A549 (cell line): ENCODE results near the gene GPRIN3. TPM values are rescaled to one million over a fixed set of nuclear protein-coding genes. Genes with fewer than 3 reads are reported as not detected.
A peak's percentile ranks its signal among the peaks of the same experiment; 100 is the strongest.

ENCODE experiments used
- ATAC-seq, 2 experiments: fragments of 200-7000 bp in 1 of 2; fragments of >200 bp in 1 of 2; cut with Nextera tagmentation in 1 of 2; cut with Tn5 transposase in 1 of 2; 3 replicates each; pipeline versions ENCODE4 v1.8.0 to v1.9.1; 2018 to 2020; ENCODE audit warnings: mild to moderate bottlenecking in 1 of 2, moderate library complexity in 1 of 2
- CTCF ChIA-PET: fragments of 300-600 bp; sonication (Branson Sonifier 250); formaldehyde crosslinking; extraction: SDS; loops from one replicate; lab custom pipeline; 2021; ENCODE audit warnings: antibody characterized with exemption, inconsistent platforms; lab: Yijun Ruan, JAX
- POLR2A ChIA-PET: fragments of 350-600 bp; formaldehyde crosslinking; extraction: SDS; loops from one replicate; lab custom pipeline; 2021; ENCODE audit warnings: antibody characterized with exemption, inconsistent platforms; lab: Yijun Ruan, JAX
- DNase-seq, 2 experiments: peaks; one replicate each; pipeline versions ENCODE4 v3.0.0 to v3.0.0-alpha.2; 2011 to 2016; ENCODE audit warnings: low read depth in 1 of 2, low spot score in 1 of 2
- FAIRE-seq: peaks from 2 replicates; lab custom pipeline; 2011; peaks lifted over from hg19 to GRCh38; lab: Jason Lieb, UNC
- H3K27ac ChIP-seq, 2 experiments: fragments of >200 bp; sonication (Bioruptor Twin); formaldehyde crosslinking; 3 replicates each; pipeline ENCODE4 v1.5.1; 2016 to 2017
- H3K4me1 ChIP-seq: fragments of >200 bp; sonication (Bioruptor Twin); formaldehyde crosslinking; 3 replicates; pipeline ENCODE4 v1.6.1; 2016
- H3K4me2 ChIP-seq: fragments of >200 bp; sonication (Bioruptor Twin); formaldehyde crosslinking; 3 replicates; pipeline ENCODE4 v1.6.1; 2016
- H3K4me3 ChIP-seq: fragments of >200 bp; sonication (Bioruptor Twin); formaldehyde crosslinking; 3 replicates; pipeline ENCODE4 v1.5.1; 2016
- H3K9me3 ChIP-seq: fragments of >200 bp; sonication (Bioruptor Twin); formaldehyde crosslinking; 3 replicates; pipeline ENCODE4 v1.6.1; 2016
- CBX2 ChIP-seq: fragments of 200-600 bp; sonication (generic); IDR thresholded peaks from 2 replicates; pipeline ENCODE4 v1.6.1; 2016; ENCODE audit warnings: low read depth, mild to moderate bottlenecking, borderline replicate concordance
- EP300 ChIP-seq, 2 experiments: fragments of >200 bp; sonication (Bioruptor Twin); formaldehyde crosslinking; IDR thresholded peaks; 2 replicates in 1 of 2; 3 replicates in 1 of 2; pipeline ENCODE4 v1.6.1; 2016 to 2017
- FOSB ChIP-seq: fragments of 250-450 bp; sonication (Bioruptor Pico); IDR thresholded peaks from 2 replicates; pipeline ENCODE4 v1.5.0; 2020; ENCODE audit warnings: mild to moderate bottlenecking, moderate library complexity
- GATA3 ChIP-seq: IDR thresholded peaks from 2 replicates; pipeline ENCODE4 v1.6.1; 2012; ENCODE audit warnings: borderline replicate concordance
- HEYL ChIP-seq: fragments of 250-450 bp; sonication (Bioruptor Pico); IDR thresholded peaks from 2 replicates; pipeline ENCODE4 v1.8.0; 2021; ENCODE audit warnings: mild to moderate bottlenecking, moderate library complexity
- JUN ChIP-seq, 2 experiments: fragments of >200 bp; sonication (Bioruptor Twin); formaldehyde crosslinking; IDR thresholded peaks; 2 replicates in 1 of 2; 3 replicates in 1 of 2; pipeline ENCODE4 v1.6.1; 2016 to 2017
- JUNB ChIP-seq: fragments of >200 bp; sonication (Bioruptor Twin); formaldehyde crosslinking; IDR thresholded peaks from 2 replicates; pipeline ENCODE4 v1.6.1; 2016
- NFE2L2 ChIP-seq: fragments of 150-350 bp; conservative IDR thresholded peaks from 2 replicates; pipeline ENCODE4 v1.6.1; 2014; ENCODE audit warnings: low read length
- NR3C1 ChIP-seq: fragments of >200 bp; sonication (Bioruptor Twin); formaldehyde crosslinking; IDR thresholded peaks from 3 replicates; pipeline ENCODE4 v1.6.1; 2017
- PHF8 ChIP-seq: fragments of 200-600 bp; sonication (generic); IDR thresholded peaks from 2 replicates; pipeline ENCODE4 v1.6.1; 2016; ENCODE audit warnings: low read depth, mild to moderate bottlenecking, antibody characterized with exemption, moderate library complexity, borderline replicate concordance
- POLR2A ChIP-seq: IDR thresholded peaks from 2 replicates; pipeline ENCODE4 v1.6.1; 2012; ENCODE audit warnings: mild to moderate bottlenecking, low read length
- RNF2 ChIP-seq: fragments of 200-600 bp; sonication (generic); IDR thresholded peaks from 2 replicates; pipeline ENCODE4 v1.6.1; 2016; ENCODE audit warnings: low read depth, mild to moderate bottlenecking, antibody characterized with exemption, moderate library complexity, borderline replicate concordance
- SMC3 ChIP-seq: fragments of >200 bp; sonication (Bioruptor Twin); formaldehyde crosslinking; IDR thresholded peaks from 3 replicates; pipeline ENCODE4 v1.6.1; 2018; ENCODE audit warnings: inconsistent platforms
- SREBF2 ChIP-seq: fragments of 450-650 bp; IDR thresholded peaks from 2 replicates; pipeline ENCODE4 v1.6.1; 2014; ENCODE audit warnings: mild to moderate bottlenecking, moderate library complexity
- TFCP2L1 ChIP-seq: fragments of 250-450 bp; sonication (Bioruptor Pico); IDR thresholded peaks from 2 replicates; pipeline ENCODE4 v1.5.0; 2021; ENCODE audit warnings: mild to moderate bottlenecking
- ZC3H11A ChIP-seq: fragments of 450-650 bp; IDR thresholded peaks from 2 replicates; pipeline ENCODE4 v1.6.1; 2014; ENCODE audit warnings: antibody characterized with exemption, mild to moderate bottlenecking
- ZSCAN20 ChIP-seq: fragments of 250-450 bp; sonication (Bioruptor Pico); IDR thresholded peaks from 2 replicates; pipeline ENCODE4 v1.8.0; 2022; ENCODE audit warnings: mild to moderate bottlenecking, moderate library complexity
- WGBS: methylation state at CpG from one replicate; pipeline ENCODE4 v1.1.6; 2017; ENCODE audit errors: missing lambda C conversion rate; 5-methylcytosine and 5-hydroxymethylcytosine counted together
- polyA plus RNA-seq, 4 experiments: library from polyadenylated mRNA; depleted of rRNA in 3 of 4; stranded (reverse); fragments of >200 nt; fragmentation: RNase III in 1 of 4; extraction: RNeasy Plus Mini Kit Qiagen cat#74134 plus additional on column Dnase treatment in 1 of 4; gene quantifications; 2 replicates in 3 of 4; 3 replicates in 1 of 4; pipeline ENCODE4 v1.2.3, GENCODE V29; 2011 to 2017
- TF ChIP-seq, protein P1 (sequence below): fragments of 200-600 bp; sonication (generic); IDR thresholded peaks from 2 replicates; pipeline ENCODE4 v1.6.1; 2016; ENCODE audit warnings: antibody characterized with exemption, mild to moderate bottlenecking, moderate library complexity
- TF ChIP-seq, protein P2 (sequence below): fragments of 450-650 bp; IDR thresholded peaks from 2 replicates; pipeline ENCODE4 v1.6.1; 2014; ENCODE audit warnings: antibody characterized with exemption
- TF ChIP-seq, protein P3 (sequence below): fragments of 150-350 bp; IDR thresholded peaks from 2 replicates; pipeline ENCODE4 v1.6.1; 2014; ENCODE audit warnings: low read depth, mild to moderate bottlenecking, low read length
- TF ChIP-seq, protein P4 (sequence below): IDR thresholded peaks from 2 replicates; pipeline ENCODE4 v1.6.1; 2012

GPRIN3 gene
- polyA plus RNA-seq, 2 of the 4 experiments (the other 2 are of a cell fraction) = 6.8 to 18.7 TPM

DNA sequence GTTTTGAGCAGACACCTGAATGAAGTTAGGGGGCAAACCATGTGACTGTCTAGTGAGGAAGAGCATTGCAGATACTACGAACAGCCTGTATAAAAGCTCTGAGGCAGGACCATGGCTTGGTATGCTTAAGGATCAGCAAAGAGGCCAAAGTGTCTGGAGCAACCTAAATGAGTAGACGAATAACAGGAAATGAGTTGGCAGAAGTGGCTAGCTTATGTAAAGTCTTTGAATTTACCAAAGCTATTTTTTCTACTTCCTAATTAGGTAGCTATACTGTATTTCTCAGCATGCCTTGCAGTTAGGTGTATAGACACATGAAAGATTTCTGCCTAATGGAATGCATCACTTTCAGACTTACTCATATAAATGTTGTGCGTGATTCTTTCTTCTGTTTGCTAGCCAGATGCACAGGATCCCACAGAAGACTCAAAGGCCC, 9.3 kb upstream of the GPRIN3 start:
- TF ChIP-seq, protein P1, sequence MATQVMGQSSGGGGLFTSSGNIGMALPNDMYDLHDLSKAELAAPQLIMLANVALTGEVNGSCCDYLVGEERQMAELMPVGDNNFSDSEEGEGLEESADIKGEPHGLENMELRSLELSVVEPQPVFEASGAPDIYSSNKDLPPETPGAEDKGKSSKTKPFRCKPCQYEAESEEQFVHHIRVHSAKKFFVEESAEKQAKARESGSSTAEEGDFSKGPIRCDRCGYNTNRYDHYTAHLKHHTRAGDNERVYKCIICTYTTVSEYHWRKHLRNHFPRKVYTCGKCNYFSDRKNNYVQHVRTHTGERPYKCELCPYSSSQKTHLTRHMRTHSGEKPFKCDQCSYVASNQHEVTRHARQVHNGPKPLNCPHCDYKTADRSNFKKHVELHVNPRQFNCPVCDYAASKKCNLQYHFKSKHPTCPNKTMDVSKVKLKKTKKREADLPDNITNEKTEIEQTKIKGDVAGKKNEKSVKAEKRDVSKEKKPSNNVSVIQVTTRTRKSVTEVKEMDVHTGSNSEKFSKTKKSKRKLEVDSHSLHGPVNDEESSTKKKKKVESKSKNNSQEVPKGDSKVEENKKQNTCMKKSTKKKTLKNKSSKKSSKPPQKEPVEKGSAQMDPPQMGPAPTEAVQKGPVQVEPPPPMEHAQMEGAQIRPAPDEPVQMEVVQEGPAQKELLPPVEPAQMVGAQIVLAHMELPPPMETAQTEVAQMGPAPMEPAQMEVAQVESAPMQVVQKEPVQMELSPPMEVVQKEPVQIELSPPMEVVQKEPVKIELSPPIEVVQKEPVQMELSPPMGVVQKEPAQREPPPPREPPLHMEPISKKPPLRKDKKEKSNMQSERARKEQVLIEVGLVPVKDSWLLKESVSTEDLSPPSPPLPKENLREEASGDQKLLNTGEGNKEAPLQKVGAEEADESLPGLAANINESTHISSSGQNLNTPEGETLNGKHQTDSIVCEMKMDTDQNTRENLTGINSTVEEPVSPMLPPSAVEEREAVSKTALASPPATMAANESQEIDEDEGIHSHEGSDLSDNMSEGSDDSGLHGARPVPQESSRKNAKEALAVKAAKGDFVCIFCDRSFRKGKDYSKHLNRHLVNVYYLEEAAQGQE = no peak
- TF ChIP-seq SREBF2 (no peak), GATA3 (no peak), JUNB (no peak), ZC3H11A (no peak), HEYL (CRISPR knock-in tag) (no peak)
- TF ChIP-seq, all 56 proteins: peak for 0
- DNase-seq (peak in 1 of 2 experiments; percentile 34), ATAC-seq (peak; percentile 24 to 73; a peak in 3 of 6 replicates), FAIRE-seq (no peak)
- H3K9me3 ChIP-seq = no peaks in the 10 kb centered on the region
- peak overlapping the region; percentile 46 for H3K4me2 ChIP-seq
- H3K4me3 ChIP-seq = no peak overlapping the region
- peaks cover 15% of the 10 kb centered on the region for H3K4me1 ChIP-seq
- ChIA-PET CTCF (no interaction called here), POLR2A (no interaction called here)
- WGBS = 28% methylated on average over 3 of the region's 3 CpGs
- peak overlapping the region; percentile 31 to 35; a peak in 2 of 6 replicates for H3K27ac ChIP-seq

DNA sequence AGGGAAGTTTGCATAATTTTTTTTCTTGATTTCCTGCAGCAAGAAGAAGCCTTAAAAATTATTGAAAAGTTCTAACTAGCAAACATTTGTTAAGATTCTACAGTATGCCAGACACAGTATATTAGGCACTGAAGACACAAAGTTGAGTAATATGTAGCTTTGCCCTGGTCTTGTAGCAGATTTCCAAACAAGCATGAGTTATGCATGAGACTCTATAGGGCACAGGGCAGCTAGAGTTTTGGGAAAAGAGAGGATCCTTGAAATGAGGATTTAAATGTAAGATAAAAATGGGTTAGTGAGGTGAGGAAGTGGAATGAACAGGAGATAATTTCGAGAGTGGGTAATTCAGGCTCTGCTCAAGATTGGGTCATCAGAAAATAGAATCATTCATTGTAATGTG, 8.6 kb upstream of the GPRIN3 start:
- DNase-seq = no peak
- POLR2A ChIA-PET = no interaction called here
- TF ChIP-seq PHF8 (no peak), JUN (IDR thresholded peaks at IDR 0.05) (no peak), RNF2 (no peak), NFE2L2 (no peak), SMC3 (no peak), JUNB (no peak), TFCP2L1 (CRISPR knock-in tag) (no peak), HEYL (CRISPR knock-in tag) (no peak), CBX2 (no peak)
- TF ChIP-seq, protein P2, sequence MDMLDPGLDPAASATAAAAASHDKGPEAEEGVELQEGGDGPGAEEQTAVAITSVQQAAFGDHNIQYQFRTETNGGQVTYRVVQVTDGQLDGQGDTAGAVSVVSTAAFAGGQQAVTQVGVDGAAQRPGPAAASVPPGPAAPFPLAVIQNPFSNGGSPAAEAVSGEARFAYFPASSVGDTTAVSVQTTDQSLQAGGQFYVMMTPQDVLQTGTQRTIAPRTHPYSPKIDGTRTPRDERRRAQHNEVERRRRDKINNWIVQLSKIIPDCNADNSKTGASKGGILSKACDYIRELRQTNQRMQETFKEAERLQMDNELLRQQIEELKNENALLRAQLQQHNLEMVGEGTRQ = no peak
- TF ChIP-seq, protein P3, sequence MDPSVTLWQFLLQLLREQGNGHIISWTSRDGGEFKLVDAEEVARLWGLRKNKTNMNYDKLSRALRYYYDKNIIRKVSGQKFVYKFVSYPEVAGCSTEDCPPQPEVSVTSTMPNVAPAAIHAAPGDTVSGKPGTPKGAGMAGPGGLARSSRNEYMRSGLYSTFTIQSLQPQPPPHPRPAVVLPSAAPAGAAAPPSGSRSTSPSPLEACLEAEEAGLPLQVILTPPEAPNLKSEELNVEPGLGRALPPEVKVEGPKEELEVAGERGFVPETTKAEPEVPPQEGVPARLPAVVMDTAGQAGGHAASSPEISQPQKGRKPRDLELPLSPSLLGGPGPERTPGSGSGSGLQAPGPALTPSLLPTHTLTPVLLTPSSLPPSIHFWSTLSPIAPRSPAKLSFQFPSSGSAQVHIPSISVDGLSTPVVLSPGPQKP = no peak
- H3K4me1 ChIP-seq = peaks cover 15% of the 10 kb centered on the region
- no peak for ATAC-seq
- H3K4me2 ChIP-seq = peak overlapping the region; percentile 46
- H3K4me3 ChIP-seq = no peak overlapping the region
- 54% methylated on average over 1 of the region's 1 CpG for WGBS
- H3K27ac ChIP-seq = 0 out of 6 replicates have a peak overlapping the region, but pooled peaks of 1 of the 2 experiments have one; percentile 31
- no peak for FAIRE-seq
- CTCF ChIA-PET = no interaction called here
- H3K9me3 ChIP-seq = no peaks in the 10 kb centered on the region

DNA sequence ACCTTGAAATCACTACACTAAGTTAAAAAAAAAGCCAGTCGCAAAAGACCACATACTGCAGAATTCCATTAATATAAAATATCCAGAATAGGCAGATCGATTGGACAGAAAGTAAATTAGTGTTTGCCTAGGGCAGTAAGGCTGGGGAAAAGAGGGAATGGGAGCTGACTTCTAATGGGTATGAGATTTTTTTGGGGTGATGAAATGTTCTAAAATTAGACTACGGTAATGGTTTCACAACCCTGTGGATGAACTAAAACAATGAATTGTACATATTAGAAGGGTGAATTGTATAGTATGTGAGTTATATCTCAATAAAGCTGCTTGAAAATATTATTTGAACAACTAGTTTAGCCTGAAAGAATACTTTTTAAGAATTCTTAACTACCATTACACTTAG, 6.7 kb upstream of the GPRIN3 start:
- ATAC-seq (no peak), DNase-seq (no peak), FAIRE-seq (no peak)
- ChIA-PET POLR2A (no interaction called here), CTCF (no interaction called here)
- Histone ChIP-seq H3K4me2 (no peak overlapping the region), H3K4me3 (no peak overlapping the region), H3K27ac (no peak overlapping the region), H3K9me3 (no peaks in the 10 kb centered on the region), H3K4me1 (peaks cover 15% of the 10 kb centered on the region)
- 82% methylated on average over 3 of the region's 3 CpGs for WGBS
- no peak for TF ChIP-seq SMC3
- no peak for TF ChIP-seq JUNB
- no peak for TF ChIP-seq NR3C1
- no peak for TF ChIP-seq POLR2A
- TF ChIP-seq ZSCAN20 (CRISPR knock-in tag) = no peak
- TF ChIP-seq FOSB (CRISPR knock-in tag) = no peak
- no peak for TF ChIP-seq HEYL (CRISPR knock-in tag)
- TF ChIP-seq EP300 (IDR thresholded peaks at IDR 0.05) = no peak
- TF ChIP-seq, protein P4, sequence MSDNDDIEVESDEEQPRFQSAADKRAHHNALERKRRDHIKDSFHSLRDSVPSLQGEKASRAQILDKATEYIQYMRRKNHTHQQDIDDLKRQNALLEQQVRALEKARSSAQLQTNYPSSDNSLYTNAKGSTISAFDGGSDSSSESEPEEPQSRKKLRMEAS = no peak
- no peak for TF ChIP-seq PHF8
